Osteoblast (primary cell): ENCODE results near the gene D2HGDH. TPM values are rescaled to one million over a fixed set of nuclear protein-coding genes. Genes with fewer than 3 reads are reported as not detected.
"Not testable (repeated sequence)": the region's sequence is repeated elsewhere in the genome, so short reads cannot be mapped to it uniquely, and the experiment has no call there.

Experiments used
- DNase-seq: peaks from one replicate; pipeline ENCODE4 v3.0.0; 2011; ENCODE audit warnings: low spot score, mixed read lengths; ENCODE audit not compliant: insufficient read length; ENCODE audit errors: missing footprints
- H2AFZ ChIP-seq: 2 replicates; pipeline ENCODE4 v1.6.0; 2011; ENCODE audit warnings: mild to moderate bottlenecking, low read length
- H3K27ac ChIP-seq: 2 replicates; pipeline ENCODE4 v1.5.1; 2011; ENCODE audit warnings: mild to moderate bottlenecking, low read depth, low read length, moderate library complexity
- H3K27me3 ChIP-seq: 2 replicates; pipeline ENCODE4 v1.6.0; 2012; ENCODE audit warnings: mild to moderate bottlenecking, control low read depth, inconsistent platforms, low read length, moderate library complexity; ENCODE audit not compliant: insufficient read depth
- H3K36me3 ChIP-seq: 2 replicates; pipeline ENCODE4 v1.5.1; 2011; ENCODE audit warnings: mild to moderate bottlenecking, low read length, control low read depth, moderate library complexity; ENCODE audit not compliant: insufficient read depth
- H3K4me1 ChIP-seq: 2 replicates; pipeline ENCODE4 v1.5.1; 2011; ENCODE audit warnings: mild to moderate bottlenecking, low read length, control low read depth, moderate library complexity; ENCODE audit not compliant: insufficient read depth
- H3K4me2 ChIP-seq: 2 replicates; pipeline ENCODE4 v1.6.0; 2011; ENCODE audit warnings: mild to moderate bottlenecking, low read length; ENCODE audit not compliant: insufficient read depth
- H3K4me3 ChIP-seq: fragments of 200-600 bp; sonication (generic); 3 replicates; pipeline ENCODE4 v1.5.1; 2012; ENCODE audit warnings: mild to moderate bottlenecking, low read length, inconsistent platforms; ENCODE audit not compliant: insufficient read depth
- H3K79me2 ChIP-seq: 2 replicates; pipeline ENCODE4 v1.6.0; 2012; ENCODE audit warnings: mild to moderate bottlenecking, low read length, control low read depth, inconsistent platforms; ENCODE audit not compliant: insufficient read depth
- H3K9me3 ChIP-seq: 2 replicates; pipeline ENCODE4 v1.5.1; 2011; ENCODE audit warnings: low read depth, low read length, control low read depth
- H4K20me1 ChIP-seq: 2 replicates; pipeline ENCODE4 v1.6.0; 2012; ENCODE audit warnings: mild to moderate bottlenecking, low read length, control low read depth; ENCODE audit not compliant: insufficient read depth
- CTCF ChIP-seq: IDR thresholded peaks from 2 replicates; pipeline ENCODE4 v1.5.1; 2011; ENCODE audit warnings: mild to moderate bottlenecking, low read depth, low read length, moderate library complexity; ENCODE audit errors: extremely low read depth
- total RNA-seq: library from RNA; depleted of rRNA; stranded (reverse); fragments of >200 nt; gene quantifications from 2 replicates; pipeline ENCODE4 v1.2.3, GENCODE V29; 2012

The D2HGDH gene
- total RNA-seq, 1 donor: 15.6 TPM

- H4K20me1 ChIP-seq: no peaks in the 10 kb centered on the region
- H3K79me2 ChIP-seq: no peaks in the 10 kb centered on the region
- no peak overlapping the region for H3K4me2 ChIP-seq
- H3K9me3 ChIP-seq: no peaks in the 10 kb centered on the region
- no peaks in the 10 kb centered on the region for H3K4me1 ChIP-seq
- H2AFZ ChIP-seq: no peak overlapping the region
- no peak for TF ChIP-seq CTCF
- H3K27me3 ChIP-seq: no peaks in the 10 kb centered on the region
- DNase-seq: peak; percentile 80
- H3K27ac ChIP-seq: no peak overlapping the region
- no peaks in the 10 kb centered on the region for H3K36me3 ChIP-seq
- no peak overlapping the region for H3K4me3 ChIP-seq
Measured at GRCh38 chr2:241815477-241816430, 81.3 kb downstream of the D2HGDH start.

- H3K27me3 ChIP-seq: no peaks in the 10 kb centered on the region
- H4K20me1 ChIP-seq: no peaks in the 10 kb centered on the region
- H3K36me3 ChIP-seq: no peaks in the 10 kb centered on the region
- no peaks in the 10 kb centered on the region for H3K4me1 ChIP-seq
- H3K27ac ChIP-seq: no peak overlapping the region
- H3K79me2 ChIP-seq: no peaks in the 10 kb centered on the region
- TF ChIP-seq CTCF: no peak
- H3K4me2 ChIP-seq: no peak overlapping the region
- DNase-seq: peak; percentile 88
- no peak overlapping the region for H2AFZ ChIP-seq
- H3K9me3 ChIP-seq: no peaks in the 10 kb centered on the region
- H3K4me3 ChIP-seq: no peak overlapping the region
Measured at GRCh38 chr2:241816431-241817121, 82.1 kb downstream of the D2HGDH start.

- Histone ChIP-seq H3K4me3 (no peak overlapping the region), H4K20me1 (no peaks in the 10 kb centered on the region), H3K27ac (no peak overlapping the region), H3K9me3 (no peaks in the 10 kb centered on the region), H3K36me3 (no peaks in the 10 kb centered on the region), H3K27me3 (no peaks in the 10 kb centered on the region), H3K79me2 (no peaks in the 10 kb centered on the region), H3K4me1 (no peaks in the 10 kb centered on the region), H2AFZ (no peak overlapping the region), H3K4me2 (no peak overlapping the region)
- DNase-seq: peak; percentile 79
- TF ChIP-seq CTCF: no peak
Measured at GRCh38 chr2:241817126-241817820, 82.8 kb downstream of the D2HGDH start.

- H3K27ac ChIP-seq, H3K79me2 ChIP-seq, H3K4me1 ChIP-seq, DNase-seq, H3K27me3 ChIP-seq, H2AFZ ChIP-seq, H3K9me3 ChIP-seq, H4K20me1 ChIP-seq, H3K36me3 ChIP-seq, H3K4me3 ChIP-seq, H3K4me2 ChIP-seq: not testable (repeated sequence)
Measured at GRCh38 chr2:241817821-241818215, 83.4 kb downstream of the D2HGDH start.

Other genes starting within 250 kb of the D2HGDH start
- gene STK25, start 226.0 kb upstream of the D2HGDH start, total RNA-seq: 189 and 227 TPM in 2 replicates
- gene BOK, start 175.9 kb upstream of the D2HGDH start, total RNA-seq: 33.3 and 41.3 TPM in 2 replicates
- 43.3 and 43.4 TPM in 2 replicates for gene THAP4, start 97.5 kb upstream of the D2HGDH start, total RNA-seq
- 42.7 and 48.0 TPM in 2 replicates for gene ATG4B, start 96.9 kb upstream of the D2HGDH start, total RNA-seq
- 12.7 and 14.1 TPM in 2 replicates for gene DTYMK, start 47.8 kb upstream of the D2HGDH start, total RNA-seq
- 16.6 and 18.6 TPM in 2 replicates for gene ING5, start 32.6 kb upstream of the D2HGDH start, total RNA-seq
- 0.29 and 0.36 TPM in 2 replicates for gene GAL3ST2, start 42.2 kb downstream of the D2HGDH start, total RNA-seq
- gene NEU4, start 74.6 kb downstream of the D2HGDH start, total RNA-seq: not detected in 2 replicates
- gene PDCD1, start 124.3 kb downstream of the D2HGDH start, total RNA-seq: not detected in 2 replicates
- not detected in 2 replicates for gene RTP5, start 135.1 kb downstream of the D2HGDH start, total RNA-seq